Body of pancreas (tissue), 4 donors: ENCODE measurements around the gene PPP2R5E.

Source experiments
- CTCF ChIP-seq, 7 experiments: fragments of 450-650 bp in 4 of 7; fragments of 200-600 bp in 3 of 7; sonication (generic) in 3 of 7; IDR thresholded peaks; one replicate each; pipeline ENCODE4 v1.5.1; 2016 to 2019; ENCODE audit warnings: antibody characterized with exemption in 7 of 7
- POLR2A ChIP-seq, 3 donors: fragments of 450-650 bp; IDR thresholded peaks; one replicate each; pipeline ENCODE4 v1.6.1; 2016; ENCODE audit warnings: antibody characterized with exemption in 3 of 3, mild to moderate bottlenecking in 2 of 3

- TF ChIP-seq CTCF (IDR thresholded peaks at IDR 0.05): no peak
- TF ChIP-seq POLR2A (IDR thresholded peaks at IDR 0.05): no peak
These were observed 148.3 kb downstream of the PPP2R5E start for GRCh38 chr14:63394841-63395240.
